ENCODE results near the gene KLHL2.
"Not testable (repeated sequence)": the region's sequence is repeated elsewhere in the genome, so short reads cannot be mapped to it uniquely, and the experiment has no call there.

KLHL2 gene, protein sequence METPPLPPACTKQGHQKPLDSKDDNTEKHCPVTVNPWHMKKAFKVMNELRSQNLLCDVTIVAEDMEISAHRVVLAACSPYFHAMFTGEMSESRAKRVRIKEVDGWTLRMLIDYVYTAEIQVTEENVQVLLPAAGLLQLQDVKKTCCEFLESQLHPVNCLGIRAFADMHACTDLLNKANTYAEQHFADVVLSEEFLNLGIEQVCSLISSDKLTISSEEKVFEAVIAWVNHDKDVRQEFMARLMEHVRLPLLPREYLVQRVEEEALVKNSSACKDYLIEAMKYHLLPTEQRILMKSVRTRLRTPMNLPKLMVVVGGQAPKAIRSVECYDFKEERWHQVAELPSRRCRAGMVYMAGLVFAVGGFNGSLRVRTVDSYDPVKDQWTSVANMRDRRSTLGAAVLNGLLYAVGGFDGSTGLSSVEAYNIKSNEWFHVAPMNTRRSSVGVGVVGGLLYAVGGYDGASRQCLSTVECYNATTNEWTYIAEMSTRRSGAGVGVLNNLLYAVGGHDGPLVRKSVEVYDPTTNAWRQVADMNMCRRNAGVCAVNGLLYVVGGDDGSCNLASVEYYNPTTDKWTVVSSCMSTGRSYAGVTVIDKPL

DNA sequence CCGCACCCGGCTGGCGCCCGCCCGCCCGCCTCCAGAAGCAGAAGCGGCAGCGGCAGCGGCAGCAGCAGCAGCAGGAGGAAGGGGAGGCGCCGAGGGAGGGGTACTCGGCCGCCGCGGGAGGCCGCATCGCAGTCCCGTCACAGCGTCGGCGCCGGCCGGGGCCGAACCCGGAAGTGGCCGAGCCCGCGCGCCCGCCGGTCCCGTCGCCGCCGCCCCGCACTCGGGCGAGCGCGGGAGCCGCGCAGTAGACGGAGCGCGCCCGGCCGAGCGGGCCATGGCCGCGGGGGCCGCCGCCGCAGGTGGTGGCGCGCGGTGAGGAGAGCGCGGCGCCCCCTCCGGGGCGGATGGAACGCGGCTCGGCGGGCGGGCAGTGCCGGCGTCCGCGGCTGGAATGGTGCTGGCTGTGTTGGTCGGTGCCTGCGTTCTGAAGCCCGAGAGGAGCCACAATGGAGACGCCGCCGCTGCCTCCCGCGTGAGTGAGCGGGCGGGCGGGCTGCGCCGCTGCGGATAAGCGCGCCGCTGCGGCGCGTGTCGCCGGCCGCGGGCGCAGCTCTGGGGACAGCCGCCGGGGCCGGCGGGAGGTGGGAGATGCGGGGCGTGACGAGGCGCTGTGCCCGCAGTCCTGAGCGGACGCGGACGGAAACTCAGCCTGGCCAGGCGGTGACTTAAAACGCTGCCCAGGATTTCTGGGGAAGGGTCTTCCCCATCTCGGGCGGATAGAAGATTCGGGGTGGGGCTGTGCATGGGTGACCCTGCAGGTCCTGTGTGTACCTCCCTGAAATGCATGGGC, at the start of gene KLHL2:
TSS of gene KLHL2 (plus strand) at position 131 of the 790 bp plus-strand sequence. CDS start at position 447, 316 bp downstream.
- peak; percentile 81 for DNase-seq

DNA sequence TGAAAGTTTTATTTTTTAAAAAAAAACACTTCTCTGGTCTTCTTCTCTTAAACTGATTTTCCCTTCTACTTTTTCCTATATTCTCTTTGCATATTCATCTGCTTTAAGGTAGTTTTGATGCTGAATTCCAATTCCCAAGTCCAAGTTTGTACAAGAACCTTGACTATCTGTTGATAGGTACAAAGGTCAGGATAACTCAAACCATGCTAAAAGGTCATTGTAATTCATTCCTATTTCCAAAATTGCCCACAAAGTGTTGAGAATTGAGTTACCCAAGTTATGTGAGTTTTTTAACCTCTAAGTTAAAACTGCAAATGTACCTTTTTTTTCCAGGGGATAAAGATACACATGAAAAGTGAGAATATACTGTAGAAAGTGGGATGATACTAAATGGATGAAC, 48.6 kb upstream of the KLHL2 start:
- DNase-seq, result no peak

DNA sequence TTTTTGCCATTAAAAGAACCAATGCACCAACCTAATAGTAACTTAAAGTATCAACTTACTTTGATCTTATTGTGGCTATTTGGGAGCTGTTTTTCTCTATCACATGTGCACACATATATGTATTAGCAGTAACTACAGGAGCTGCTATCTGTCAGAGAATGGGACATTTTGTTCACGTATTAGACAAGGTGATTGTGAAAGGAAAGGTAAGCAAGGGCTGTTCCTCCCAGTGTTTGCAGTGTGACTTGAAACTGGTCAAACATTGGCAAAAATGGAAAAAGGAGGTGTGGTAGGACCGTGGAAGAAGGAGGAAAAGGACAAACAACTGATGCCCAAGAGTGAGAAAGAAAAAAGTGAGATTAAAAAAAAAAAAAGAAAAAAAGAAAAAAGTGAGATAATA, 43.1 kb upstream of the KLHL2 start:
- no peak for DNase-seq

DNA sequence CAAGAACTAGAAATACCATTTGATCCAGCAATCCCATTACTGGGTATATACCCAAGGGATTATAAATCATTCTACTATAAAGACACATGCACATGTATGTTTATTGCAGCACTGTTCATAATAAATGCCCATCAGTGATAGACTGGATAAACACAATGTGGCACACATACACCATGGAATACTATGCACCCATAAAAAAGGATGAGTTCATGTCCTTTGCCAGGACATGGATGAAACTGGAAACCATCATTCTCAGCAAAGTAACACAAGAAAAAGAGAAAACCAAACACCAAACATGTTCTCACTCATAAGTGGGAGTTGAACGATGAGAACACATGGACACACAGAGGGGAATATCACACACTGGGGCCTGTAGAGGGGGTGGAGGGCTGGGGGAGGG, 40.5 kb upstream of the KLHL2 start:
- DNase-seq, result not testable (repeated sequence)

DNA sequence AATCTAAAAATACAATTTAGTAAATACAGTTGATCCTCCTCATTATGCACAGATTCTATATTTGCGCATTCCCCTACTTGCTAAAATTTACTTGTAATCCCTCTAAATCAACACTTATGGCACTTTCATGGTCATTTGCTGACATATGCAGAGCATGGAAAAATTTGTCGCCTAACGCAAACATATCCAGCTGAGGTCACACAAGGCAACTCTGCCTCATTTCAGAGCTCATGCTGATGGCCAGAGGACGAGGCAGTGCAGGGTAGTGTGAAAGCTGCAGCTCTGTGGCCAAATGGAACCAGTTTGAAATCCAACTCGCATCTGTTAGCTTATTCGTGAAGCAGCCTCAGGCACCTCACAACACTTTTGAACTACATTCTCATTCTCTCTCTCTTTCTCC, 39.7 kb upstream of the KLHL2 start:
- DNase-seq, result no peak

DNA sequence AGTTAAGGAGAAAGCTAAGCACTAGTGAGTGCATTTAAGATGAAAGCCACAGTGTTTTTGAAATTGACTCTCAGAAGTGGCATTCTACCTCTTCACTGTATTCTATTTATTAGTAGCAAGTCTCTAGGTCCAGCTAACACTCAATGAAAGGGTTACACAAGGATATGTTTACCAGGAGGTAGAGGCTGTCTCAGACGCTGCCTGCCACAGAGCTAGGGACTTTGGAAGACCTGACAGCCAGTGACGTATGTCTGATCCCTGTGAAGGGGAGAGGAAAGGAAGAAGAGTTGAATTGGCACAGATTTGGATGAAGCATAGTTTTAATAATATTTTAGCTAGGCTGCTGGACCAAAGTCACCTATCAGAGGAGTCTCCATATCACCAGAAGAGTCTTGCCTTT, 36.5 kb upstream of the KLHL2 start:
- no peak for DNase-seq

DNA sequence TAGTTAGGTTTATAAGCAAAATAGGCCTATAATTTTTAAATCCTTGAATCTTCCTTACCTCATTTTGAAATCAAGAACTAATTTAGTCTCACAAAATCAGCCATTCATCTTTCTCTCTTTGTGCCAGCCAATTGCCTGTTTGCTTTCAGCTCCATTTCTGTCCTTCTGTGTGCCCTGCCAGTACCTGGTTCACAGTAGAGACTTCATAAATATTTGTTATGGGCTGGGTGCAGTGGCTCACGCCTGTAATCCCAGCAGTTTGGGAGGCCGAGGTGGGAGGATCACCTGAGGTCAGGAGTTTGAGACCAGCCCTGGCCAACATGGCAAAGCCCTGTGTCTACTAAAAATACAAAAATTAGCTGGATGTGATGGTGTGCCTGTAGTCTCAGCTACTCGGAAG, 31.9 kb upstream of the KLHL2 start:
- DNase-seq, result not testable (repeated sequence)

DNA sequence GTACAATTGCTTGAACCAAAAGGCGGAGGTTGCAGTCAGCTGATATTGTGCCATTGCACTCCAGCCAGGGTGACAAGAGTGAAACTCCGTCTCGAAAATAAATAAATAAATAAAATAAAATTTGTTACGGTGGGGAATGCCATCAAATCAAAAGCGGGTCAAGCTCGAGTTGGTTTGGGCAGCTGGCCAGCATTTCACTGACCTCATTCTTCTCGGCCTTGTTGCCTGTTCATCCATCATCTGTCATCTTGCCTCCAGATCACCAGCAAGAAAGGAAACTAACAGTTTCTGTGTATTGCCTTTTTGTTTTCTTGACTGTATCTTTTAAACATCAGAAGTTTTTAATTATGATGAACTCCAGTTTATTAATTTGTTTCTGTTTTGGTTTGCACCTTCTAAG, 31.5 kb upstream of the KLHL2 start:
- DNase-seq, result no peak

DNA sequence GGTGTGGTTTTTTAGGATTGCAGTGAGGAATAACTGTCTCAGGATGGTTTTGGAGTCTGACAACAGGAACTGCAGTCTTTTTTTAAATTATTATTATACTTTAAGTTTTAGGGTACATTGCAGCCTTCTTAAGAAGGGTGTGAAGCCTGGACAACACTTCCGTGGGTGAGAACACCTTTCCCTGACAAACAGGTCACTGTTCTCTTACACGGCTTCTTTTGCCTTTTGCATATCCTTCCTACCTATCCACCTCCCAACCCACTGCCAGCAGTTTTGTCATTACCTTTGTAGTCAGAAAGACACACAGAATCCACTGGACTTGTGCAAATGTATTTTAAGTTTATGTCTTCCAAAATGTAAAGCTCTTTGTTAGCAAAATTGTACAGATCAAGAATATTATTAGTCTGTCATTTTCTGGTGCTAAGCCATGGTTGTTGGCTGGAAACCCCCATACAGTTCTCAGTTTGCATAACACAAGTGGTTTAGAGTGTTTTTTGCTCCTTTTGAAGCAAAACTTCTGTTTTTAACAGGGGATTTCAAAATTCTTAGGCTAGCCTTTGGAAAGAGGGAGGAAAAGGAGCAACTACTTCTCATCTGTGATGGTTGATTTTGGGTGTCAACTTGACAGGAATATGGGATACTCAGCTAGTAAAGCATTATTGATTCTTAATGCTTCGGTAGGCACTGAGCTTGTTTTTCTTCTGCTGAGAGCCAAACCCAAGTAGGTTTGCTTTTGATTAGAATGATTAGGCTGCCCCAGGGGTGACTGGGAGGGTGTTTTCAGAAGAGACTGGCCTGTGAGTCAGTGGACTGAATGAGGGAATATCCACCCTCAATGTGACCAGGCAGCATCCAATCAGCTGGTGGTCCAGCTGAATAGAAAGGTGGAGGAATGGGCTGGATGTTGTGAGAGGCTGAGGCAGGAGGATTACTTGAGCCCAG, 29.4 kb upstream of the KLHL2 start:
- DNase-seq, result no peak

DNA sequence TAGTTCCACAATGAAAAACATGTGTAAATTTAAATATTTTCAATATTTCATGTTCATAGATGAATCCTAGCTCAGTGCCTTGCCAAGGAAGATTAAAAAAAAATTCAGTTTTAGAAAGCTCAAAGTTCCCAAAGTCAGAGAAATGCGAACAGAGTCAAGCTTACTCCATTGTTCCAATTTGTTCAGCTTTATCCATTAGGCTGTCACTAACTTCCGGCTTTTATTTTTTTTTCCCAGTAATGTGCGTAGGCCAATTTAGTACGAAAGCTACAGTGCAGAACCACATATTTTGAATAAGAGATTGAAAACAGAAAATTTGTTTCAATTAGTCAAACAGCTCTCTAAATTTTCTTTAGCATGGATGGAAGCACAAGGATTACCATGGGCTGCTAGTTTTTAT, 23.1 kb upstream of the KLHL2 start:
- DNase-seq, result no peak

DNA sequence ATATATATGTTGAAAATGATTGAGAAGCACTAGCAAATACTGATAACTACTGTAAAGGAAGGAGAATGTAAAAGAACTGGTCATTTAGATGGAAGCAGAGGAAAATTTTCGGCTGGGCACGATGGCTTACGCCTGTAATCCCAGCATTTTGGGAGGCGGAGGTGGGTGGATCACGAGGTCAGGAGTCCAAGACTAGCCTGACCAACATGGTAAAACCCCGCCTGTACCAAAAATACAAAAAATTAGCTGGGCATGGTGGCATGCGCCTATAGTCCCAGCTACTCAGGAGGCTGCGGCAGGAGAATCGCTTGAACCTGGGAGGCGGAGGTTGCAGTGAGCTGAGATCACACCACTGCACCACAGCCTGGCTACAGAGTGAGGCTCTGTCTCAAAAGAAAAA, 22.4 kb upstream of the KLHL2 start:
- DNase-seq, result not testable (repeated sequence)

DNA sequence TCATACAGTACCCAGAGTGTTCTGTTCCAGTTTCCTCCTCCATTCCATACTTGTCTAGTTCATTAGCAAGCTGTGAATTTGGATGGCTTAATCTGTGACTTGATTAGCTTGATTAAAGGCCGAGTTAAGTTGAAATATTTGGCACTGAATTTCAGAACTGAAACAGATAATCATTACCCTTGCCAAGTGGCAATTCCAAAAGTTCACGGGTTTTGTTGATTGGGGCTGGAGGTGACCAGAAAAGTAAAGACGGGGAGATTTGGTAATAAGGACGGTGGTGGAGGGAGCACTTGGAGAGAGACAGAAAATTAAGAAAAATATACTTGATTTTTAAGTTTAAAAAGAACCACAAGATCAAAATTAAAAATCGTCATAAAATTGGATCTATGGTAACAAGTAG, 21.9 kb upstream of the KLHL2 start:
- no peak for DNase-seq

DNA sequence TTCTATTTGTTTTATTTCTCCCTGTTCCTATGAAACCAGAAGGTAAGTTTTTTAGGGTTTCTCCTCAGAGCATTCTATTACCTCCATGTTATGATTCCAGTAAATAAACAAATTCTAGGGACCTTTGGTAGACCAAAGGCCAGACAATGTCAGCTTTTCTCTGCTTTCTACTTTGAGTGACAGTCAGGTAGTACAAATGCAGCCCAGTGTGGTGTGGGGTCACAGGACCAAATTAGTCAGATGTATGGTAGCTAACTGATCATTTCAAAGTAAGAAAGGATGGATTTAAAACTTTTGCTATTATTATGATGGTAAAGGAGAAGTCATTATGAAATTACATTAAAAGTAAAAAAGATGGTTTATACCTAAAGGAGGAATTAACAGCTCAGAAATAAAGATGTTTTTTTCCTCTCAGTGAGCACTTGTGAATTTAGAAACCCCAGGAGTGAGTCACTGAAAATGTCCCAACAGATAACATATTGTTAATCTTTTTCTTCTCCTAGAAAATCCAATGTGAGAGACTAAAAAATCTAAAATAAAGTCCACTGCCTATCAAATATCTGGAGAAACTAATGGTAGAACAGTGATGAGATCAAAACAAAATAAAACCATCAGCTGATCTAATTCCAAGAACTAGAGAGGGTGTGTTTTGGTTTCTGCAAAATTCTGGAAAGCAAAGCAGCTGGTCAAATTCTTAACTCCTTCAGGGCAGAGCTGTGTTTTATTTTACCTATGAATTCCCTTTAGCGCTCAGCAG, 16.6 kb upstream of the KLHL2 start:
- DNase-seq, result no peak

DNA sequence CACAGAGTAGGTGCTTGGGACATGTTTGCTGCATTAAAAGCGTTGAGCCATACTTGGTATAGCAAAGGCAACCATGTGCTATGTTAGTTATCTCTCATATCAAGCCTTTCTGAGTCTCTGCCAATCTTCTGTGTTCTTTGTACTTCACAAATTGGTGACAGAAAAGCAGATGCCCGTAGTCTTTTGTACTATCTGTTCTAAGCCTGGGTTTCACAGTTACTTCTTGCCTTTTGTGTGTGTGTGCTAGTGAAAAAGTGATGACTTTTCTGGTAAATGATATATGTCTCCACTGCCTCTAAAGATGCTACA, 16.1 kb upstream of the KLHL2 start:
- DNase-seq, result no peak

DNA sequence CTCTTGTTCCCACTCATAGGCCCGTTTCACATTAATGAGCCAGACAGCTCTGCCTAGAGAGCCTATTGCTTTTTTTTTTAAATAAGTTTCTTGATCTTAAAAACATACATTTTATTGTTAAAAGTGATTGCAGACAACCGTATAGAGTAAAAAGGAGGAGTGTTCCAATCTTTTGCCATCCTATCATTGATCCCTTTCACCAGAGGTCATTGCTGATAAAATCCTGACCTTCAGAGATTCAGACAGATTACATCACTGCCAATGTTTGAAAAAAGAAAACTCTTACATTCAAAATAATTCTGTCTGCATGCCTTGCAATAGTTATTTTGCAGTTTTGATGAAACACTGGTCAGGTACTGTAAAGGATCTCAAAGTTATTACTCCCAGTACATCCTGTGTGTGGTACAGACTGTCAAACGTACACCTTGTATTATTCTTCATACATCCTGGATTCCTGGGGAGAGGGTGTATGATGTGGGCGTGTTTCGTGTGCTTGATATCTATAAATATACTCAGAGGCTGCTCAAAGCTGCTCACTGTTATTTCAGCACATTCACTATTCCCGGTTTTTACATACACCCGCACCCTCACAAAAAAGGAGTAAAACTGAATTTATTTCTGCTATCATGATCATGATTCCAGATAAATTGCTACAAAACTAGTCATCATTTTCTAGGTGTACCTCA, 15.4 kb upstream of the KLHL2 start:
- no peak for DNase-seq

DNA sequence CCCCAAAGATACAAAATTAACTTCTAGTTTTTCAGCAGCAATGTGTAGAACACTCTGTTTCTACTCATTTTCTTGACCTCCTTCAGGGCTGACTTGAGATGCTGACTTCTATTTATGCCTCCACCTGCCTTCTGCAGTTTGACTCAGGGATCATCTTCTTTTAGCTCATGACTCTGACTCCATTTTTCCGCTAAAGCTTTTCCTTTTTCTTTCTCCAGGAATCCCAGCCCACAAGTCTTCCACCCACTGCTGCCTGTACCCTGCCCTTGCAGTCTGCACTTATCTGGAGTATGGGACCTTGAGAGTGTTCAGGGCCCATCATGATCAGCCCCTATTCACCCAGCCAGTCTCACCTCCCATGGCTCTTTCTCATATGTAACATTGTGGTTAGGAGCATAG, 14.9 kb upstream of the KLHL2 start:
- no peak for DNase-seq

DNA sequence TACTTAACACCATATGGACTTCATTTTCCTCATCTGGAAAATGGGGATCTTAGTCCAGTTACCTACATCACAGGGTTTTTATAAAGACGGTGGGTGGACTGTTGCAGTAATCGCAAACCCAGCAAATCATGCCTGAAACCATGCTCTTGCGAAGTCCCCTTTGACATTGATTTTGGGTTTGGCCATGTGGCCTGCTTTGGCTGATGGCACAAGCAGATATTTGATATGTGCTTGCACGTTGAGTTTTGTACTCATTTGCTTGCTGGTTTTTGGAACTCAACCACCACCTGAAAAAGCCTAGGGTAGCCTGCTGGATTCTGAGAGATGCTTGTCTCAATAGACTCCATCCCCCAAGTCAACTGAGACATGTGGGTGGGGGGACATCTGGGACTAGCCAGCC, 14.4 kb upstream of the KLHL2 start:
- no peak for DNase-seq

DNA sequence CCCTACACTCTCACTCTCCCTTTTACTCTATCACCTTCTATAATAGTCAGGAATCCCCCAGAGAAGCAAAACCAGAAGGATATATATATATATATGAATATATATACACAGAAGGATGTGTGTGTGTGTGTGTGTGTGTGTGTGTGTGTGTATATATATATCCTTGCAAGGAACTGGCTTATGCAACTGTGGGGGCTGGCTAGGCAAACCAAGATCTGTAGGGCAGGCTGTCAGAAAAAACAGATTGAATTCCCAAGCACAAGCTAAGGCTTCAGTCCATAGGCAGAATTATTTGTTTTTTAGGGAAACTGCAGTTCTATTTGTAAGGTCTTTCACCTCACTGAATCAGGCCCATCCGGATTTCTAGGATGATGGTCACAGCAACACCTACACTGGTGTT, 13.0 kb upstream of the KLHL2 start:
- no peak for DNase-seq

DNA sequence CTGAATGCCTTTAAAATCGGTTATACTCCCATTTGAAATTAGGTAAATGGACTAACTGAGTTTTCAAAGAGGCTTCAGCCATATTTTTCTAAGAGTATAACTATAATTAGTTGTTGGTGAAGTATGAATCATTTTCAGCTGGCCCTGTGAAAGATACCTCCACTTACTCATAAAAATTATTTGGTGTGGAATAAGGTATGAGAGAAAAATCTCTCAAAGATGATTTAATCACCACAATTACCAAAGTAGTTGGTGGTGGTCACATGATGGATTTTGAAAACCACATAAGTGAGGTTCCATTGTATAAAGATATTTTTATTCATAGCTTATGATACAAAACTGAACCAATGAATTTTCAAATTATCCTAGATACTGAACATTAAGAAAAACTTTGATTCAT, 9.0 kb upstream of the KLHL2 start:
- DNase-seq, result no peak

DNA sequence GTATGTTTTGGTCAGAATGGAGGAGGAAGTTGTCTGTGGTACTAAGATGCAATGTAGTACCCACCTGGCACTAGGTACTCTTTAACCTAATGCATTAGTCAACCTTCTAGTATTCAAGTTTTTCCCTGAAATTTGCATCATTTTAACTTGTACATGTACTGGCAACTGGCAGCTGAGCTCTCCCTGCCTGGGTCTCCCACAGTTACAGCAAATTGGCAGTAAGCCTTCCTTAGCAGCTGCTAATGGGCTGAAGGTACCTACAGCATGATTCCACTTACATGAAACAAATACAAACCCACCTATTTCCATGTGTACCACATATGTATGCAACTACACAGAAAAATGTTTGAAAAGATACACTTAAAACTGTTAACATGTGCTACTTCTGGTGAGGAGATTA, 8.1 kb upstream of the KLHL2 start:
- no peak for DNase-seq

DNA sequence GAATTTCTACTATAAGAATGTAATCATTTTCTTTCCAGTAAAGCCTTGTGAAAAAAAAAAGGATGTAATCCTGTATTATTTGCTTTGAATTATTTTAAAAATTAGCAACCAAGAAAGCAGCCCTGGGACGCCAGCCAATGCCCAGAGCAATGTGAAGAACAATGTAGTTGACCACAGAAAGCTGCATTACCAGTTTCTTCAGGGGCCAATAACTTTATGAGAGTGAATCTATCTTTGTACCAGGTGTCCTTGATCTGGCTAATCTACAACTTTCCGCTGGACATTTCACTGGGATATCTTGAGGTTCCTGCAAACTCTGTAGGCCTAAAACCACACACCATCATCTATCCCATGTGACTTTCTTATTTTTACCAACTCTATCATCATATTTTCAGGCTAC, 7.6 kb upstream of the KLHL2 start:
- no peak for DNase-seq

DNA sequence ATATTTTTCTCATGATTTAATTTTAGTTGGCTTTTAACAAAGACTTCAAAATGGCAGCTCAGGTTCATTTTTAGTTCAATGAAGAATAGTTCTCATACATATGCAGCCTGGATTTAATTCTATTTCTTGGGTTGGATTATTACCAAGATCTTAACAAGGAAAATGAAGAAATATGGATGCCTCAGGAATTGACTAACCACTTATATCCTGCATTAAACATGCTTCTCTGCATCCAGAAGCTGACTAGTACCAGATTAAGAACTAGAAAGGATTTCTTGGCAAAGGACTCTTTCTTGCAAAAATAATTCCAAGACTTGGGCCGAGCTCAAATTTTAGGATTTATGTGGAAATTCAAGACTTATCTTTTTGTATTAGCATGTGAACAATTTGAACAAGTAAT, 5.6 kb upstream of the KLHL2 start:
- DNase-seq, result no peak
